Erythroblast (primary cell): ENCODE measurements around the gene RAB8A.

Experiments
- GATA1 ChIP-seq: IDR thresholded peaks from 2 replicates; pipeline ENCODE4 v1.6.1; 2011; ENCODE audit warnings: low read depth, mild to moderate bottlenecking, control low read depth, low read length, moderate library complexity
- POLR2A ChIP-seq: IDR thresholded peaks from 2 replicates; pipeline ENCODE4 v1.6.1; 2011; ENCODE audit warnings: mild to moderate bottlenecking, low read length

DNA sequence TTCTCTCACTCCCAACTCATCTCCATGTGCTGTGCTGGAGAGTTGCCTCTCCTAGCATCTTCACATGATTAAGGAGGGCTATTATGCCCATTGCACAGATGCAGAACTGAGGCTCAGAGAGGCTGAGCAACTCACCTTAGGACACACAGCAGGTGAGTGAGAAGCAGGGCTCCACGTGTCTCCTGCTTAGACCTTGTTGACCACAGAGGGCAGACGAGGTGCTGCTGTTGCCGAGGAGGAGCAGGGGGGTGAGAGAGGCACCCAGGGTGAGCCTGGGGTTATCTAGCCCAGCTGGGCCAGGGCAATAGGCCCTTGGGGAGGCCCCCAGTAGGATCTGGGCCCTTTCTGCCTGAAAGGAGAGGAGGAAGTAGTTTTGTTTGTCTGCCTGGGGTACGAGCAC is 29.4 kb downstream of the RAB8A start:
- TF ChIP-seq POLR2A: no peak
- TF ChIP-seq GATA1: no peak
